NCI-H1417 treated with DMSO at 0.1 percent for 48 hours (cell line): ENCODE results near the gene CAPN11.

ENCODE experiments used
- DNase-seq: peaks from one replicate; lab custom pipeline; 2025; lab: John Stamatoyannopoulos, UW

Gene CAPN11

DNA sequence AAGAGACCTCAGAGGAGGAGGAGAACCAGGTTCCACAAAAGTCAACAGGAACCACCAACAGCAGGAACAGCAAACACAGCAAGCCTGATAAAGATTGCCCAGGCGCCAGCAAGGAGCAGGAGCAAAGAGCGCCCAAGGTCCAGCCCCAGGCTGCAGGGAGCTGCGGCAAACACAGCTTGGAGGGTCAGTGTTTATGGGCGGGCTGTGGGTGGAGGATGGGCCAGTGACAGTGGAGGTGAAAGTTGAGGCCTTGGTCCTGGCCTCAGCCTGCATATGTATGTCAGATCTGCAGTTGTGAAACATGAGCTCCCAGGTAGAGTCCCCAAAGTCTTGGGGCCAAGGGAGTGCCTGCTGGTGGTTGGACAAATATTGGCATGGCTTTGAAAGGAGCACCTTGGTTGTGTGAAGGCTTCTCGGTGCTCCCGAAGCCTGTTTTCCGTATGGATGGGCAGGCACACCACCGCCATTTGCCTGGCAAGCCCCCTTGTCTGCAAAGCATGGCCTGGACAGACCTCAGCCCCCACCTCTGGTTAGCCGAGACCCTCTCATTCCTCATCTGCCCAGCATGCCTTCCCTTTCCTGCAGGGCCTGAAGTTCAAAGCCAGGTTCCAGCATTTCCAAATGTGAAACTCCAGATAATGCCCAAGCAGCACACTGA lies 2.0 kb upstream of the CAPN11 start:
- DNase-seq, result no peak

DNA sequence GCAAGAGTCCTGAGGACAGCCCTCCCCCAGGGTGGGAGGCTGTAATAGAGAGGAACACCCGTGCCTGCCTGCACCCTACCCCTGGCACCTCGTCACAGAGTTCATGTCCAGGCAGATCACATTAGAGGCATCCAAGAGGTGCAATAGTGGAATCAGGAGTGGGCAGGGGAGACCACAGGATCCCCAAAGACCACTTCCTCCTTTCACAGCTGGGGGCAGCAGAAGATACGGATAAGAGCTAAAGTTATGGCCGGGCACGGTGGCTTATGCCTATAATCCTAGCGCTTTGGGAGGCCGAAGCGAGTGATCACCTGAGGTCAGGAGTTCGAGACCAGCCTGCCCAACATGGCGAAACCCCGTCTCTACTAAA lies 1.5 kb upstream of the CAPN11 start:
- DNase-seq, result no peak

DNA sequence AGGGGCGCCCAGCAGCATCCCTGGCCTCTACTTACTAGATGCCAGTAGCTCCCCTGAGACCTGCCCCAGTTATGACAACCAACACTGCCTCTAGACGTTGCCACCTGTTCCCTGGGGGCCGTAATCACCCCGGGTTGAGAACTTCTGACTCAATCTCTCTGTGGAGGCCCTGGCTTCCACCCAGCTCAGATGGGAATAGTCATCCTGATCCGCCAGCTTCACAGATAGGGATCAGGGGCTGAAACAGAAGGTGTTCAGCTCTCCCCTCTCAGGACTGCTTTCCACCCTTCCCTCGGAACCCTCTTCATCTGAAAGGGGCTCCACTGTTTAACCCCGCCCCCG lies 3.3 kb downstream of the CAPN11 start:
- no peak for DNase-seq

DNA sequence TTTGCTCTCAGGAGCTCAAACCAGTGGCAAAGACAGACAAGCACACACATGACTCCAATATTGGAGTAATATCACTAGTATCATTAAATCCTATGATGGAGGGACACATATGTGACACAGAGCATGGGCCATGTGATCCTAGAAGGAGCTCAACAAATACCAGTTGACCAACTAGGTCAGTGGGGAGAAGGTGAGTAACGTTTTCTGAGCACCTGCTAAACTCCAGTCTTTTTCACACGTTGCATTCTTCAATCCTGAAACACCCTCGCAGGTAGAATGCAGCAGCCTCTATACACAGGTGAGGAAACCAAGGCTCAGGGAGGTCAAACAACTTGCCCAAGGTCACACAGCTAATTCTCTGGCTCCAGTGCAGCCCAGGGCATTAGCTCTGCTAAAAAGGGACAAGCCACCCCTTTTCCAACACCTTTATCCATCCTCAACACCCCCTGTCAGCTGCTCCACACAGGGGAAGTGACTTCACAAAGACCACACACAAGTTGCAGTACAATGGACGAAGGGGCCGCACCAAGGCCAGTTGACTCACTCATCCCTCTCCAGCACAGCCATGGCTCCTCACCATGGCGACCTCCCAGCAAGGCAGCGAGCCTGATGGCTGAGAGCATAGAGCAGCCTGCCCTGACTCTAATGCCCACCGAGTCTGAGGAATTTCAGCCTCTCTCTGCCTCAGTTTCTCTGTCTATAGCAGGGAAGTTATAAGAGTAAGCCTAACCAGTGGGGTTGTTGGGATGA lies 4.4 kb downstream of the CAPN11 start:
- DNase-seq, result no peak

DNA sequence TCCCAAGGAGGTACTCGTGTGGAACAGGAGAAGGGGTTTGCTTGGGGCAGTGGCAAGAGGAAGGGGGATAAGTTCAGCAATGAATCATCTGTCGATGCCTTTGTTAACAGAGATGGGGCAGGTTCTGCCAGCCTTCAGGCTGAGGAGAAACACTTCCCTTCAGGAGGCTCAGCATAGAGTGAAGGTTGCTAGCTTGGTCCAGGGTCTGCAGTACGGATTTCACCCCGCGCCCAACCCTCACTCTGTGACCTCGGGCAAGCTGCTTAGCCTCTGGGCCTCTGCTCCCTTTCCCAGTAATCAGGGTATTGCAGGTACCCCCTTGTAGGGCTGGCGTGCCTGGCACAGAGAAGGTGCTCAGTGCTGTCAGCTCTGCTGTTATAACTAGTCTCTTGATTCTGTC lies 7.5 kb downstream of the CAPN11 start:
- DNase-seq, result no peak

DNA sequence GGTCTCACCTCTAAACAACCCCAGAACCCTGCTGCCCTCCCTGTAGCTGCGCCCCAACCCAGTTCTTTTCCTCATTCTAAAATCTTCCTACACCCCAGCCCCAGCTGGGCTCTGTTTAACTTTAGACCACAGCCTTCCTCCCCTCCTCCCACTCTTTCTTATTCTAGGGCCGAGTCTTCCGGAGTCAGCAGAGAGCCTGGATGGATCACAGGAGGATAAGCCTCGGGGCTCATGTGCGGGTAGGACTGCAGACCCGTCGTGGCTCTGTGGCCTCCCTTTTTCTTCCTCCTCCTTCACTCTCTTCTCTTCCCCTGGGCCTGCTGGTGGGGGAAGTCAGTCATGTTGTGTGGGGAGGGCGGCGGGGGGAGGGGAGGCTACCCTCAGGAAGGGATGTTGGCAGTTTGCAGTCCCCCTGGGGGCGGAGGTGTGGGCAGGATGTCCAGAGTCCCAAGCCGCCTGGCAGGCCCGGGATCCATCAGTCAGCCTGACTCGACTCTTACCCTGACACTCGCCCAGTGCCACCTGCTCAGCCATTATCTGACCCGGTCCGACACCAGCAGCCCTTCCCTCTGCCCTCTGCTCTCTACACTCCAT lies 8.1 kb downstream of the CAPN11 start:
- DNase-seq, result no peak

DNA sequence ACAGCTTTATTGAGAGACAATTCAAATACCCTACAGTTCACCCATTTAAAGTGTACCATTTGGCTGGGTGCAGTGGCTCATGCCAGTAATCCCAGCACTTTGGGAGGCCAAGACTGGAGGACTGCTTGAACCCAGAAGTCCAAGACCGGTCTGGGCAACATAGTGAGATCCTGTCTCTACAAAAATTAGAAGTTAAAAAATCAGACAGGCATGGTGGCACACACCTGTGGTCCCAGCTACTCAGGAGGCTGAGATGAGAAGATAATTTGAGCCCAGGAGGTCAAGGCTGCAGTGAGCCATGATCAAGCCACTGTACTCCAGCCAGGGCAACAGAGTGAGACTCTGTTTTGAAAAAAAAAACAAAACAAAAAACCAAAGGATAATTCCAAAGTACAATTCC lies 8.9 kb downstream of the CAPN11 start:
- no peak for DNase-seq

DNA sequence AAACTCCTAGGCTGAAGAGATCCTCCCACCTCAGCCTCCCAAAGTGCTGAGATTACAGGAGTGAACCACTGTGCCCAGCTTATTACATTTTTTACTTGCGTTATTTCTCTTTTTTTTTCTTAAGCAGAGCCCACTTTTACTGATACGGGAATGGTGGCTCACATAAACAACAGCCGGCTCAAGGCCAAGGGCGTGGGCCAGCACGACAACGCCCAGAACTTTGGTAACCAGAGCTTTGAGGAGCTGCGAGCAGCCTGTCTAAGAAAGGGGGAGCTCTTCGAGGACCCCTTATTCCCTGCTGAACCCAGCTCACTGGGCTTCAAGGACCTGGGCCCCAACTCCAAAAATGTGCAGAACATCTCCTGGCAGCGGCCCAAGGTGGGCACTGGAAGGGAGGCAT lies 10.5 kb downstream of the CAPN11 start:
- DNase-seq, result no peak

DNA sequence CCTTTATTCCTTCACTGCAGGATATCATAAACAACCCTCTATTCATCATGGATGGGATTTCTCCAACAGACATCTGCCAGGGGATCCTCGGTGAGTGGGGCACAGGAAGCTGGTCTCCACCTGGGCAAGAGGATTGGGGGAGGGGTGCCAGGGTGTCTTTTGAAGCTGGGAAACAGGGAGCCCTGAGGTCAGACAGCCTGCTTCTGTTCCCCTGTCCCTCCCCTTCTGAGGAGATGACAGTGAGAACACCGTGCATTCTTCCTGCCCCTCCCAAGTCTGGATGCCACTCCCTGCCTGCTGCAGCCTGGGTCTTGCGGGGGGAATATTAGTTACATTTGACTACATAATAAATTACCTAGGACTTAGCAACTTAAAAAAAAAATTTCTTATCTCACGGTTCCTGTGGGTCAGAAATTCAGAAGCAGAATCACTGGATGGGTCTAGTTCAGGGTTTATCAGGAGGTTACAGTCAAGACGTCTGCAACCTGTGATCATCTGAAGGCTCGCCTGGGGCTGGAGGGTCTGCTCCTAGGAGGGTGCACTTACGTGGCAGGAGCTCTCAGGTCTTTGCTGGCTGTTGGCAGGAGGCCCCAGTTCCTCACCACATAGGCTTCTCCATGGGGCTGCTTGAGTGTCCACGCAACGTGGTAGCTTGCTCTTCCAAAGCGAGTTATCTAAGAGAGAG lies 11.4 kb downstream of the CAPN11 start:
- no peak for DNase-seq

DNA sequence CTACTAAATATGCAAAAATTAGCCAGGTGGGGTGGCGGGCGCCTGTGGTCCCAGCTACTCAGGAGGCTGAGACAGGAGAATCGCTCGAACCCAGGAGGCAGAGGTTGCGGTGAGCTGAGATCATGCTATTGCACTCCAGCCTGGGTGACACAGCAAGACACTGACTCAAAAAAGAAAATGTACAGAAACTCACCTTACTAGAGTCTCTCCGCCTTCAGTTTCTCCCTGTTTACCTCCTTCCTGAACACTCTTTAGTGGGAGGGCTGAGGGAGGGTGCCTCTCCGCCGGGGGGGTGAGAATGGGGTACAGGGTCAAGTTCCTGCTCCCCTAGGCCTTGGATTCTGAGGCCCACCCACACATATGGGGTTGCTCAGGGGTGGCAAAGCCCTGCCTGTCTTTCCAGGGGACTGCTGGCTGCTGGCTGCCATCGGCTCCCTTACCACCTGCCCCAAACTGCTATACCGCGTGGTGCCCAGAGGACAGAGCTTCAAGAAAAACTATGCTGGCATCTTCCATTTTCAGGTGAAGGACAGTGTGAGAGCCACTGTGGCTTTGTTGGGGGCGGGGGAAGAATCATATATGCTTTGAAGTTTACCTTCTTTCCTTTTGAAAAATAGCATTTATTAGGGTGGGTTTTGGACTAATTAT lies 13.4 kb downstream of the CAPN11 start:
- no peak for DNase-seq

DNA sequence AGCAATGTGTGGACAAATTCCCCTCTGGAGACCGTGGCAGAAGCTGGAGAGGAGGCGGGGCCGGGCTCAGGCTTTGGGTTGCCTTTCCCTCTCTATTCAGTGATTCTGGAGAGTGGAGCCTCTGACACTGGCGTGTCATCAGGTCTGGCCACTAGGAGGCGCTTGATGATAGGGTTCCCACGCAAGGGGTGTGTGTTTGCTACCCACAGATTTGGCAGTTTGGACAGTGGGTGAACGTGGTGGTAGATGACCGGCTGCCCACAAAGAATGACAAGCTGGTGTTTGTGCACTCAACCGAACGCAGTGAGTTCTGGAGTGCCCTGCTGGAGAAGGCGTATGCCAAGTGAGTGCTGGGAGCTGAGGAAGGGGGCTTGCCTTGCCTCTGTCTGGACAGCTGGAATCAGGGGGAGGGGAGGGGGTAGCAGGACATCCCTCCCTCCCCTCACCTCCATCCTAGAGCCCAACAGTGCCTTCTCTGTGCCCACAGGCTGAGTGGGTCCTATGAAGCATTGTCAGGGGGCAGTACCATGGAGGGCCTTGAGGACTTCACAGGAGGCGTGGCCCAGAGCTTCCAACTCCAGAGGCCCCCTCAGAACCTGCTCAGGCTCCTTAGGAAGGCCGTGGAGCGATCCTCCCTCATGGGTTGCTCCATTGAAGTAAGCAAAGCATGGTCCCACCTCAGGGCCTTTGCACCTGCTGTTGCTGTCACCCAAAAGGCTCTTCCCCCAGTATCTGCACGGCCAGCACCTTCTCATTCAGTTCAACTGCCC lies 14.3 kb downstream of the CAPN11 start:
- no peak for DNase-seq

DNA sequence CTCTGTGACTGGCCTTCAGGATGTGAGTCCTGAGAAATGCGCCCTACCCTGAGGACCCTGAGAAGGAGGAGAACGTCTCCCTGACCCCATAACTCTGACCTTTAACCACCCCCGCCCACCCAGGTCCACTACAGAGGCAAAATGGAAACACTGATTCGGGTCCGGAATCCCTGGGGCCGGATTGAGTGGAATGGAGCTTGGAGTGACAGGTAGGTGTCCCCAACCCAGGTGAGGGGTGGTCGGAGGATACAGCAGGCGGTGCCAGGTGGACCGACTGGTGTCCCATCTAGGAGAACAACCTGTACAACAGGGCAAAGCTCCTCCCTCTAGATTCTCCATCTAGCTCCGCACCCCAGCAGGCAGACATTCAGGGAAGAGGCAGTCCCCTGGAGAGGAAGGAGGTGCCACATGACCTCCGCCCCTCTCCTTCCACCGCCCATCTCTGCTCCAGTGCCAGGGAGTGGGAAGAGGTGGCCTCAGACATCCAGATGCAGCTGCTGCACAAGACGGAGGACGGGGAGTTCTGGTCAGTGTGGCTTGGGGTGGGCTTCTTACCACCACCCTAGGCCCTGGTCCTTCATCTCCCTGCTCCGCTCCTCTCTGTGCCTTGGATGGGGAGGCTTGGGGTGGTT lies 17.6 kb downstream of the CAPN11 start:
- no peak for DNase-seq

DNA sequence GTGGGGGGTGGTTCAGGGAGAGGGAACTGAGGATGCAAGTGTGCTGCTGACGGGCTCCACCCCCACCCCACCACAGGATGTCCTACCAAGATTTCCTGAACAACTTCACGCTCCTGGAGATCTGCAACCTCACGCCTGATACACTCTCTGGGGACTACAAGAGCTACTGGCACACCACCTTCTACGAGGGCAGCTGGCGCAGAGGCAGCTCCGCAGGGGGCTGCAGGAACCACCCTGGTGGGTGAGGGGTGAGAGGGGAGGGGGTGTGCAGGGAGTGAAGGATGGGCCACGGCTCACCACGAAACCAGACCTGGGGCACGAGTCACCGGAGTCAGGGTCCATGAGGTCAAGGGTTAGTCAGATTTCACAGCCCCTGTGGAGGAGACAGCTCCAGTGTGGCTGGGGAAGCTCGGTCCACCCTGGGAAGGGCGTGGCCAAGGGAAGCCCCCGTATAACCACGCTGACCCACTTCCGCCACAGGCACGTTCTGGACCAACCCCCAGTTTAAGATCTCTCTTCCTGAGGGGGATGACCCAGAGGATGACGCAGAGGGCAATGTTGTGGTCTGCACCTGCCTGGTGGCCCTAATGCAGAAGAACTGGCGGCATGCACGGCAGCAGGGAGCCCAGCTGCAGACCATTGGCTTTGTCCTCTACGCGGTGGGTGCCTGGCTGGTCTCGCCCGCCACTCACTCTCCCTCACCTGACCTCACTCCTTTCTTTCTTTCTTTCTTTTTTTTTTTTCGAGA lies 18.3 kb downstream of the CAPN11 start:
- DNase-seq, result no peak

DNA sequence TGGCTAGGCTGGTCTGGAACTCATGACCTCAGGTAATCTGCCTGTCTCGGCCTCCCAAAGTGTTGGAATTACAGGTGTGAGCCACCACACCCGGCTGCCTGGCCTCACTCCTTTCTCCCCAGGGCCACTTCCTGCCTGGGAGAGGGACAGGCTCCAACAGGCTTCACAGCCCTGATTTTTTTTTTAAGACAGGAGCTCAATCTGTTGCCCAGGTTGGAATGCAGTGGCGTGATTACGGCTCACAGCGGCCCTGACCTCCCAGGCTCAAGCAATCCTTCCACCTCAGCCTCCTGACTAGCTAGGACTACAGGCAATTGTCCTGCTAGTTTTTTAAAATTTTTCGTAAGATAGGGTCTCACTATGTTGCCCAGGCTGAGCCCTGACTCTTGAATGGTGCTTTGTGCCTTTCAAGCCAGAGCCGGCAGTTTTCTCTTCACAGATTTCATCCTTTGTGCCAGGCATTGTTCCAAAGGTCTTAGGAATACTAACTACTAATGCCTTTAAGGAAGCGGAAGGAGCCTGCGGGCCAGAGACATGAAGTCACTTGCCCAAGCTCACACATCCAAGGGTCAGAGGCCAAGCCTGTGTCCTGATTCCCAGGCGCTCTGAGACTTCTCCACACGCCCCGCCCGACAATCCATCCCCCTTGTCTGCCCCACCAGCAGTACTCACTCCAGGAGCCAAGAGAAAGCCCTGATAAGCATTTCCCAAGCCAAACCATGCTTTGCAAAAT lies 19.2 kb downstream of the CAPN11 start:
- no peak for DNase-seq

DNA sequence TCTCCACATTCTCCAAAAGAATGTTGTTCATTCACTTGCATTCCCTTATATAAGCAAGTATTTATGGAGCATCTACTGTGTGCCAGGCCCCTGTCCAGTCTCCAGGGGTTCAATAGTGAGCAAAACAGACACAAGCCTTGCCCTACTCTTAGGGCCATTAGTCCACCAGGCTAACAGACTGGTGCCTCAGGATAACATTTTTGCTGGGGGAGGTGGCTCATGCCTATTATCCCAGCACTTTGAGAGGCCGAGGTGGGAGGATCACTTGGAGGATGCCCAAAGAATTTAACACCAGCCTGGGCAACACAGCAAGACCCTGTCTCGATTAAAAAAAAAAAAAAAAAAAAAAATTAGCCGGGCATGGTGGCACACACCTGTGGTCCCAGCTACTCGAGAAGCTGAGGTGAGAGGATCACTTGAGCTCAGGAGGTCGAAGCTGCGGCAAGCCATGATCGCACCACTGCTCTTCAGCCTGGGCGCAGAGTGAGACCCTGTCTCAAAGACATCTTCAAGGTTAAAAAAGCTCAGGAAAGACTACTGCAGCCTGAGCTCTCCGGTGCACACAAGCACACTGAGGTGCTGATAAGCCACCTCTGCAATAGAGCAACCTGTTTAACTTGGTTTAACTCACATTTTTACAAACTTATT lies 19.9 kb downstream of the CAPN11 start:
- no peak for DNase-seq

DNA sequence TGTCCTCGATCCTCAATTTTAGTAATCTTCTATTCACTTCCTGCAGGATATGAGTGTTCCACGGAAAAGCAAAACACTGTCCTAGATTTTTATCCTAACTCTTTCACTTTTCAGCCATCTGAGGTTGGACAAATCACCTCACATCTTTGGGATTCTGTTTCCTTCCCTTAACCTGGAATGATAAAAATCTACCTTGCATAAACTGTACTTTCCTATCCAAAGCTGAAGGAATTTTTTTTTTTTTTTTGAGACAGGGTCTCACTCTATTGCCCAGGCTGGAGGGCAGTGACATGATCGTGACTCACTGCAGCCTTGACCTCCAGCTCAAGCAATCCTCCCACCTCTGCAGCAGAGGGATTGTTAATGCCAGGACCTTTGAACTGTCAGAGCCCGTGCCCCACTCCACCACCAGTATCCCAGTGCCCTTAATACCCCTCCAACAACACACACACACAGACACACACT lies 20.5 kb downstream of the CAPN11 start:
- no peak for DNase-seq

DNA sequence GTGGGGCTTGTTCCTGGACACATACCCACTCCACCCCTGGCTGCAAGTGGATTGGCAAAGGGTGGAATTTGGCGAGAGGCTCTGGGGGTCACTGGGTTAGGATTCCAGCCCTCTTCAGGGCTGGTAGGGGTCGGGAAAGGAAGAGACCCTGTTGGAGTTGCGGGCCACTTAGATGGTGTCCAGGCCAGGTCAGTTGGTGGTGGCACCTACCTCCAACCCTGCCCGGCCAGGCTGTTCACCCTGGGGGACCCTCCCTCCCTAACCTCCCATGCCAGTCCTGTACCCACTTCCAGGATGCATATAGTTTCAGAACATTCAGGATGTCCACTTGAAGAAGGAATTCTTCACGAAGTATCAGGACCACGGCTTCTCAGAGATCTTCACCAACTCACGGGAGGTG lies 21.0 kb downstream of the CAPN11 start:
- DNase-seq, result no peak

DNA sequence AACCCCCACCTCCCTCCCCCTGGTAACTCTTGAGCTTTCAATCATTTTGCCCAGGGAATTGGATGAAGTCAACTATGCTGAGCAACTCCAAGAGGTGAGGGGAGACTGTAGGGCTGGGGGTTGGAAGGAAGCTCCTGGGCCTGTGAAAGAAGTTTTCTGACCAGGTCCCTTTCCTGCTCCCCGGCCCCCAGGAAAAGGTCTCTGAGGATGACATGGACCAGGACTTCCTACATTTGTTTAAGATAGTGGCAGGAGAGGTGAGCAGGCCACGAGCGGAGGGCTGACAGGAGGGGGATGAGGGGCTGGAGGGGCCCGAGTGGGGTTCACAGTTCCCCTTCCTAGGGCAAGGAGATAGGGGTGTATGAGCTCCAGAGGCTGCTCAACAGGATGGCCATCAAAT lies 21.8 kb downstream of the CAPN11 start:
- DNase-seq, result no peak

DNA sequence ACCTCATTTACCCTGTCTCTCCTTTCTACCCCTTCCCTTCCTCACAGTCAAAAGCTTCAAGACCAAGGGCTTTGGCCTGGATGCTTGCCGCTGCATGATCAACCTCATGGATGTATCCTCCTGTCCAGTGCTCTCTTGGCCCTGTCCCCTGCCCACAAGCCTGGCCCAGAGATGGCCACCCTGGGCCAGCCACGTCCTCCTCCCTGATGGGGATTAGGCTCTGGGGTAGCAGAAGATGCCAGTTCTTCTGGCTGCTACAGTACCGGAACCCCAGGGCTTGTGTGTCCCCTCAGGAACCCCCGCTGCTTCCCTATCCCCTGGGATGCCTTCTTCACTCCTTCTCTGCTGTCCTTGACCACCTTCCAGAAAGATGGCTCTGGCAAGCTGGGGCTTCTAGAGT lies 22.3 kb downstream of the CAPN11 start:
- no peak for DNase-seq
